ENCODE results near the gene APPL1. TPM values are rescaled to one million over a fixed set of nuclear protein-coding genes. Genes with fewer than 3 reads are reported as not detected.

Gene APPL1
- total and polyA plus RNA-seq, 10 of the 15 experiments (the other 5 are each of a cell fraction or from before 2014, with no cell fraction given) = 15.0 to 77.6 (median 40.2) TPM

GRCh38 chr3:57274845-57275244, 47.3 kb downstream of the APPL1 start (continued):
- TF ChIP-seq CUX1 (IDR thresholded peaks at IDR 0.05; ENCODE audit: insufficient replicate concordance, low read depth, low read length) (no peak), CHD1 (IDR thresholded peaks at IDR 0.05; ENCODE audit: low read depth, low read length) (no peak), SP1 (IDR thresholded peaks at IDR 0.05; ENCODE audit: low read depth, low read length) (no peak), USF2 (IDR thresholded peaks at IDR 0.05; ENCODE audit: borderline replicate concordance, low read depth, low read length) (no peak)

- no peak overlapping the region for H3K9ac ChIP-seq (ENCODE audit: control insufficient read depth, insufficient read depth, low read length)
- intact Hi-C loops (cut with micrococcal nuclease; ENCODE audit: unreplicated experiment) (no loop called here), in situ Hi-C loops (cut with MboI) (no loop called here)
- FAIRE-seq (no peak), DNase-seq (ENCODE audit: low read depth, low spot score) (no peak), ATAC-seq (no peak)
- H3K79me2 ChIP-seq (ENCODE audit: control insufficient read depth, insufficient read depth, low read length) = no peaks in the 10 kb centered on the region
- H4K20me1 ChIP-seq (ENCODE audit: control insufficient read depth, insufficient read depth) = no peaks in the 10 kb centered on the region
- RAD21 ChIA-PET (ENCODE audit: unreplicated experiment) = no interaction called here
- H3K27ac ChIP-seq (ENCODE audit: control insufficient read depth, insufficient read depth) = no peak overlapping the region
- no peak overlapping the region for H3K4me2 ChIP-seq (ENCODE audit: control insufficient read depth, insufficient read depth)
- H3K4me1 ChIP-seq (ENCODE audit: control insufficient read depth, insufficient read depth, low read length) = no peaks in the 10 kb centered on the region
- SMC1A ChIA-PET (ENCODE audit: uncharacterized antibody, unreplicated experiment) = no interaction called here
- POLR2A ChIA-PET = no interaction called here
- BruUV-seq (replicated peaks) = no TSS peak
- no peaks in the 10 kb centered on the region for H3K27me3 ChIP-seq (replicated peaks in 1 of 2; ENCODE audit: control insufficient read depth in 2 of 2, insufficient read depth in 2 of 2, low read length in 1 of 2)
- H3K36me3 ChIP-seq (ENCODE audit: control insufficient read depth in 2 of 2, insufficient read depth in 2 of 2, low read length in 1 of 2) = peaks cover 0 to 5% of the 10 kb centered on the region in 2 experiments; a peak in 1 of 4 replicates
- H2AFZ ChIP-seq (ENCODE audit: control insufficient read depth, low read depth, low read length) = no peak overlapping the region
- WGBS (ENCODE audit: insufficient coverage, insufficient replicate concordance, low lambda C conversion rate, missing lambda C conversion rate) = 98% methylated on average over 2 of the region's 2 CpGs
- TF ChIP-seq ASH2L (IDR thresholded peaks at IDR 0.05; ENCODE audit: borderline replicate concordance, low read depth) = no peak
- no peak for TF ChIP-seq BMI1 (IDR thresholded peaks at IDR 0.05; ENCODE audit: borderline replicate concordance)
- TF ChIP-seq PML (IDR thresholded peaks at IDR 0.05; ENCODE audit: low read length) = no peak
- no peak for TF ChIP-seq BACH1 (IDR thresholded peaks at IDR 0.05; ENCODE audit: borderline replicate concordance)
- TF ChIP-seq TBL1XR1 (IDR thresholded peaks at IDR 0.05; ENCODE audit: low read depth, low read length) = no peak
- no peak for TF ChIP-seq RFX5 (IDR thresholded peaks at IDR 0.05; ENCODE audit: low read depth, low read length)
- no peak for TF ChIP-seq IKZF1 (conservative IDR thresholded peaks at IDR 0.05)
- no peak for TF ChIP-seq BRCA1 (IDR thresholded peaks at IDR 0.05; ENCODE audit: low read depth, low read length)
- TF ChIP-seq HDGF (IDR thresholded peaks at IDR 0.05) = no peak
- no peak for TF ChIP-seq ZNF687 (IDR thresholded peaks at IDR 0.05)
- CTCF ChIA-PET = no interaction called here
- no peak overlapping the region for H3K4me3 ChIP-seq
- H3K9me3 ChIP-seq (replicated peaks; ENCODE audit: control insufficient read depth, insufficient read depth, low read length) = no peaks in the 10 kb centered on the region
Measured at GRCh38 chr3:57275393-57275792, 47.9 kb downstream of the APPL1 start.

Measured in GM12878 (cell line).